Measurements from ENCODE around the gene APBA2. TPM values are rescaled to one million over a fixed set of nuclear protein-coding genes. Genes with fewer than 3 reads are reported as not detected.

APBA2 gene
- total RNA-seq, 1 experiment from 2014 or later: 11.2 TPM

GRCh38 chr15:28990390-28990789 is 104.6 kb downstream of the APBA2 start:
- no peaks in the 10 kb centered on the region for H3K9me3 Mint-ChIP-seq
- no peaks in the 10 kb centered on the region for H3K27me3 Mint-ChIP-seq (ENCODE audit: low read depth)
- POLR2A ChIA-PET: interaction anchor here (0.7 kb wide), 1 partner anchor 815 kb away, joined by 5 read pairs; no protein-coding TSS in a partner anchor
- TF ChIP-seq ELF4 (CRISPR knock-in tag; IDR thresholded peaks at IDR 0.05; ENCODE audit: low read depth): no peak
- H3K27ac Mint-ChIP-seq: no peak overlapping the region
- H3K4me3 Mint-ChIP-seq: no peak overlapping the region
- no peaks in the 10 kb centered on the region for H3K36me3 Mint-ChIP-seq
- peaks cover 22% of the 10 kb centered on the region for H3K4me1 Mint-ChIP-seq
- CTCF ChIA-PET: interaction anchor here (0.8 to 4.0 kb wide), 8 partner anchors 23 to 125 kb away, joined by 3 to 27 read pairs (median 4); no protein-coding TSS in a partner anchor
- DNase-seq (ENCODE audit: low spot score): no peak
- ATAC-seq: no peak

GRCh38 chr15:28991236-28992171 is 105.7 kb downstream of the APBA2 start:
- ATAC-seq: no peak
- H3K4me1 Mint-ChIP-seq: peaks cover 28% of the 10 kb centered on the region
- TF ChIP-seq ZNF138 (CRISPR knock-in tag; conservative IDR thresholded peaks at IDR 0.05): no peak
- no peak for TF ChIP-seq ZNF263 (CRISPR knock-in tag; IDR thresholded peaks at IDR 0.05; ENCODE audit: low read depth)
- TF ChIP-seq ZNF512 (CRISPR knock-in tag; IDR thresholded peaks at IDR 0.05; ENCODE audit: borderline replicate concordance): no peak
- TF ChIP-seq ZNF532 (CRISPR knock-in tag; IDR thresholded peaks at IDR 0.05; ENCODE audit: borderline replicate concordance): no peak
- no peak for TF ChIP-seq ZBTB21 (CRISPR knock-in tag; IDR thresholded peaks at IDR 0.05; ENCODE audit: borderline replicate concordance)
- no peak for TF ChIP-seq SOX15 (CRISPR knock-in tag; IDR thresholded peaks at IDR 0.05)
- no peaks in the 10 kb centered on the region for H3K9me3 Mint-ChIP-seq
- no peak for DNase-seq (ENCODE audit: low spot score)
- H3K27ac Mint-ChIP-seq: no peak overlapping the region
- no peak overlapping the region for H3K4me3 Mint-ChIP-seq
- no peaks in the 10 kb centered on the region for H3K27me3 Mint-ChIP-seq (ENCODE audit: low read depth)
- ChIA-PET POLR2A (no interaction called here), CTCF (interaction anchor here (0.6 to 4.0 kb wide), 9 partner anchors 8 to 124 kb away, joined by 3 to 27 read pairs (median 3); no protein-coding TSS in a partner anchor)
- H3K36me3 Mint-ChIP-seq: no peaks in the 10 kb centered on the region

- POLR2A ChIA-PET: no interaction called here
- Mint-ChIP-seq H3K27ac (peak overlapping the region; percentile 39; the same call in 1 of the 2 replicates), H3K36me3 (no peaks in the 10 kb centered on the region), H3K27me3 (ENCODE audit: low read depth) (no peaks in the 10 kb centered on the region), H3K4me3 (no peak overlapping the region), H3K4me1 (peaks cover 28% of the 10 kb centered on the region), H3K9me3 (no peaks in the 10 kb centered on the region)
- ATAC-seq: no peak
- DNase-seq (ENCODE audit: low spot score): no peak
- CTCF ChIA-PET: interaction anchor here (1.1 to 4.0 kb wide), 2 partner anchors 96 to 98 kb away, joined by 3 to 27 read pairs; no protein-coding TSS in a partner anchor
- TF ChIP-seq EMX1 (CRISPR knock-in tag; IDR thresholded peaks at IDR 0.05): no peak
- no peak for TF ChIP-seq USF2 (CRISPR knock-in tag; IDR thresholded peaks at IDR 0.05)
- no peak for TF ChIP-seq ZNF138 (CRISPR knock-in tag; conservative IDR thresholded peaks at IDR 0.05)
- TF ChIP-seq OVOL2 (CRISPR knock-in tag; IDR thresholded peaks at IDR 0.05; ENCODE audit: borderline replicate concordance): no peak
- TF ChIP-seq ERG (CRISPR knock-in tag; IDR thresholded peaks at IDR 0.05): no peak
- no peak for TF ChIP-seq HMGXB4 (CRISPR knock-in tag; IDR thresholded peaks at IDR 0.05)
- TF ChIP-seq KAT7 (CRISPR knock-in tag; IDR thresholded peaks at IDR 0.05; ENCODE audit: borderline replicate concordance): no peak
- TF ChIP-seq CREB1 (CRISPR knock-in tag; IDR thresholded peaks at IDR 0.05): no peak
- no peak for TF ChIP-seq E2F5 (CRISPR knock-in tag; IDR thresholded peaks at IDR 0.05)
- TF ChIP-seq E2F1 (CRISPR knock-in tag; IDR thresholded peaks at IDR 0.05): no peak
- TF ChIP-seq ZBTB21 (CRISPR knock-in tag; IDR thresholded peaks at IDR 0.05; ENCODE audit: borderline replicate concordance): no peak
- TF ChIP-seq ZNF416 (CRISPR knock-in tag; IDR thresholded peaks at IDR 0.05): no peak
Measured at GRCh38 chr15:28992336-28992864, 106.6 kb downstream of the APBA2 start.
